ENCODE results near the gene CXADR.

DNA sequence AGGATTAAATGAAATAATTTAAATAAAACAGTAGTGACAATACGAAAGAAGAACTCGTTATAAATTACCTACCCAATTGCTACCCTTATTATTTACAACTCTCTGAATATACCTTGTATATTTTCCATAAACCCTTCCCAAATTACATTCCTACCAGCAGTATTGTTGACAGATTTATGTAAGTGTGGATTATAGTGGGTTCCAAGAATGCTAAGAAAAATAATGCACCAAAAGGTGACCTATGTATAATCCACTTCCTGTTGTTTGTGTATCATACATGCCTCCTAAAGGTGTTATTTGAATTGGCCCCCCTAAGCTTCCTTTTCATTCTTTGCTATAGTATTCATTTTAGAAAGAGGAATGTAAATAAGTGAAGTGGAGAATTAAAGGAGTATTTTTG, 33.2 kb upstream of the CXADR start:
- TF ChIP-seq CTCF (IDR thresholded peaks at IDR 0.05; ENCODE audit: low read depth, low read length, missing input control): no peak
- TF ChIP-seq YY1 (IDR thresholded peaks at IDR 0.05): no peak
- no peak for TF ChIP-seq JUND (IDR thresholded peaks at IDR 0.05)
